ENCODE measurements around the gene UPF2.
"Not testable (repeated sequence)": the region's sequence is repeated elsewhere in the genome, so short reads cannot be mapped to it uniquely, and the experiment has no call there.

UPF2 gene

DNA sequence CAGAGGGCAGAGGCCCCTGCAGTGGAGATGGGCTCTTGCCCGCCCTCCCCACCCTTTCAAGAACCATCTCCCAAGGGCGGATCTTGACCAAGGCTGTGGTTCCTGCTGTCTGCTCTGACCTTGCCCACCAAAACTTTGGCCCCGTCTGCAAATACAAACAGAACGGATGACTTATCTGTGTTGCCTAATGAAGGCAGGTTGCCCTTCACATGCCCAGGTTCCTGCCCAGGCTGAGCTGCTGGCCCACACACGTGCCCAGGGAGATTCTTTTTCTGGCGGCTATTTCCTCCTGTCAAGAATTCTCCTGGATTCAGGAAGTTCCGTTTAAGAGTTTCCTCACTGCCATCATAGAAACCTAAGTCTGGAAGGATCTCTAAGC lies 141.2 kb downstream of the UPF2 start:
- no peak for DNase-seq

DNA sequence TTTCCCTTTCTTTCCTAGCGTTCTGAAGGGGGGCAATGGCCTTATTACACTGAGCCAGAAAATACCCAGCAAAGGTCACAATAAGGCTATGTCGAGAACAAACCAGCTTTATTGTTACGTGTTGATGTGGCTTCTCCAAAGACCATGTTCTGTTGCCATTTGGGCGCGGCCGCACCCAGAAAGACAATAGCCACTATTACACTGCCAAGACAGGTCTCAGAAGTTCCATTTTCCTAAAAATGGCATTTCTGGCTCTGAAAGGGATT lies 141.6 kb downstream of the UPF2 start:
- DNase-seq, result no peak

DNA sequence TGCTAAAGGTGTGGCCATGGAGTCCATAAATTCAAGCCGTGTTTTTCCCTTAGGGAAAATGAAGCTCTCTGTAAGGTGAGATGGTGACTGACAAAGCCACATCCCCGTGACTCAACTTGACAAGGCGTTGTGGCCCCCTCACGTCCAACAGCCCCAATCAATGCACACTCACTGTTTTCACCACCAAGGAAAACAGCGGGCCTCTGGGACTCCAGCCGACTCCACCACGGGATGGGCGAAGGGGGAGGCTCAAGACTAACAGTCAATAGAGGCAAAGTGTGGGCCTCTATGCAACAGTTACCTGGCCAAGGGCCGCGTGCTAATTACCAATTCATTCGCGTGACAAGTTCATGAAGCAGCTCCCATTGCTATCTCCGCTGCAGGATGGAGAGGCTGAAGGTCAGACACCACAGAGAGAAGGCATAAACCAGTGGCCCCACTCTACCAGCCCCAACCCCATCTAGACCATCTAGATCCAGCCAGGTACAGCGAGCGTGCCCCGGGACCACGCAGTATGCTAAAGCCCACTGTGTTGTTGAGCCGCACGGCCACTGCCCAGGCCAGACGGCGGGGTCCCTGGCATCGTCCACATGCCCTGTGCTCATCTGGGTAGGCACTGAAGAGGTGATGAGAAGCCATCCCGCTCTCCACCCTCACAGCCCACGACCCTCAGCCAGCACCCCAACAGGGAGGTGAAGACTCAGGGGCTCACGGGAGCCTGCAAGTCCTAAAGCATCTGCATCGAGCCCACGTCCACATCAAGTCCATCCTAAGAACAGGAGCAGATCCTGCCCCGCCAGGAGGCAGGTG lies 143.3 kb downstream of the UPF2 start:
- DNase-seq, result no peak

DNA sequence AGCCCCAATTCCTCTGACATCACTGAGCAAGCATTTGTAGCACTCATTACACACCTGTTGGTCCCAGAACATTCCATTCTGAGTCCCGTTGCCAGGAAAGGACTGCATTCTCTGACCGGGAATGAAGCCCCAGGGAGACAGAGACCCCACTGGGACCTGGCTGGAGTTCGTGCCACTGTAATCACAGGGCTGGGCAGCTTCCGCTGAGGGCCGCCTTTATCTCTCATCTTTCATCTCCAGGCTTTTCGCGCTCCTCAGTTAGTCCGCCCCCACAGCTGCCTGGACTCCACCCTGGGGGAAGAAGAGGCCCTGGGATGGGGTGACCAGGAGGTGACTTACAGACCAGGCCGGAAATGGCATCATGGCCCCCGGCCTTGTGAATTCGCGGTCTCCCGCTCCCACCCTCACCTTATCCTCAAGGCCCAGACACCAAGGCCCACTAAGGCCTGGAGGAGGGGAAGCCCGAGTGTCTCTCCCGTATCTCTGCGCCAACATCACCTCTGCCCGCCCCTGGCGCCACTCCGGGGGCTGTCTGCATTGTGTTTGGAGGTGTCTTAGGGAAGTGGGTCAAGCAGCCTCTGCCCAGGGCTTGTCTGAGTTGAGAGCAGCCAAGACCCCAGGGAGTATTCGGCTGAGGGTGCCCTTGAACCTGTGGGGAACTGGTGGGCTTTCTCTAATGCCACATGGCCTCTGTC lies 144.1 kb downstream of the UPF2 start:
- DNase-seq, result peak; percentile 97

DNA sequence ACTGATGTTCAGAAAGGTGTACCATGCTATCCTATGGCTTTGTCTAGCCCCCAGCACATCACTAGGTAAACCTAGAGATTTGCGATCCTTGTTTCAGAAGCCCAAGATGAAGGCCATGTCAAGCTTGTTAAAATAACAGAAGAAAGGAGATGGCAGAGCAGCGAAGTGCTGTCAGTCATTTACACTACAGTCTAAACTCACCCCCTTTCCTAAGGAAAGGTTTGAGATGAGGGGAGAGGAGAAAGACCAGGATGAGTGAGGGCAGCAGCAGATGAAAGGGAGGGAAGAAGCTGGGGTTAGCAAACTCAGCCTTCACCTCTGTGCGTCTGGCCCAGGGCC lies 144.6 kb downstream of the UPF2 start:
- peak; percentile 81 for DNase-seq

DNA sequence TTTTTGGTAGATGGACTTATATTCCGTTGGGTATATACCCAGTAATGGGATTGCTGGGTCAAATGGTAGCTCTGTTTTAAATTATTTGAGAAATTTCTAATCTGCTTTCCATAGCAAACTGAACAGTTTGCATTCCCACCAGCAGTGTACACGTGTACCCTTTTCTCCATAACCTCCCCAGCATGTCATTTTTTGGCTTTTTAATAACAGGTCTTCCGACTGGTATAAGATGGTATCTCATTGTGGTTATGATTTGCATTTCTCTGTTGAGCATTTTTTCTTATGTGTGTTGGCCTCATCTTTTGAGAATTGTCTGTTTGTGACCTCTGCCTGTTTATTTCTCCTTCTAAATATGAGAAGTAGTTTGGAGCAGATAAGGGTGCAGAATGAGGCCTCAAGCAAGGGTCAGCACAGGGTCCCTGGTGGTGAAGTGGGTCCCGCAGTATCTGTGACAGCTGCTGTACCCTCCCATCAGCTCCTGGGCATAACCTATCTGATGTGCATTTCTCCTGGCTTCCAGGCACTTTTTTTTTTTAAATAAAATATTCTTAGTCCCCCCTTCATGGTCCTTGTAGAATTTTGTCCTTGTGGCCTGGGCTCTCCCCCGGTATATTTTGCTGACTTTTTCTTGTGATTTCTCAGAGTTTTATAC lies 145.9 kb downstream of the UPF2 start:
- peak; percentile 87 for DNase-seq

DNA sequence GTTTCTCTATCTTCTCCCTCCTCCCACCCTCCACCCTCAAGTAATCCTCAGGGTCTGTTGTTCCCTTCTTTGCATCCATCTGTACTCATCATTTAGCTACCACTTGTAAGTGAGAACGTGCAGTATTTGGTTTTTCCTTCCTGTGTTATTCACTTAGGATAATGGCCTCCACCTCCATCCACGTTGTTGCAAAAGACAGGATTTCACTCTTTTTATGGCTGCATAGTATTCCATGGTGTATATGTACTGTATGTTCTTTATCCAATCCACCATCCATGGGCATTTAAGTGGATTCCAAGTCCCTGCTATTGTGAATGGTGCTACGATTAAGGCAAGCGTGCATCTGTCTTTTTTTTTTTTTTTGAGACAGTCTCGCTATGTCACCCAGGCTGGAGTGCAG lies 147.0 kb downstream of the UPF2 start:
- DNase-seq, result no peak

DNA sequence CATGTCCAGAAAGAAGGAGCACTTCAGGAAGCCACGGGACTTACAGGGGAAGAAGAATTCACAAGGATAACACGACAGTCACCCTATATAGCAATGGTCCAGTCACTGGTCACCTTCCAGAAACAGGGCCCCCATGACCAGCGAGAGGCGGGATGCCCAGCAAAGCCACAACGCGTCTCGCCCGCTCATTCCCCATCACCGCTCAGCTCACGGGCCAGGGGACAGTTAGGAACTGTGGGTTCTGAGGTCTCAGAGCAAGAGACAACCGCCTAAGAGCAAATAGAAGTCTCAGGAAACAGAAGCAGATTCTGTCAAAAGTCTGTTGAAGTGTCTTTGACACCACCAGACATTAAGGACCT lies 147.5 kb downstream of the UPF2 start:
- no peak for DNase-seq

DNA sequence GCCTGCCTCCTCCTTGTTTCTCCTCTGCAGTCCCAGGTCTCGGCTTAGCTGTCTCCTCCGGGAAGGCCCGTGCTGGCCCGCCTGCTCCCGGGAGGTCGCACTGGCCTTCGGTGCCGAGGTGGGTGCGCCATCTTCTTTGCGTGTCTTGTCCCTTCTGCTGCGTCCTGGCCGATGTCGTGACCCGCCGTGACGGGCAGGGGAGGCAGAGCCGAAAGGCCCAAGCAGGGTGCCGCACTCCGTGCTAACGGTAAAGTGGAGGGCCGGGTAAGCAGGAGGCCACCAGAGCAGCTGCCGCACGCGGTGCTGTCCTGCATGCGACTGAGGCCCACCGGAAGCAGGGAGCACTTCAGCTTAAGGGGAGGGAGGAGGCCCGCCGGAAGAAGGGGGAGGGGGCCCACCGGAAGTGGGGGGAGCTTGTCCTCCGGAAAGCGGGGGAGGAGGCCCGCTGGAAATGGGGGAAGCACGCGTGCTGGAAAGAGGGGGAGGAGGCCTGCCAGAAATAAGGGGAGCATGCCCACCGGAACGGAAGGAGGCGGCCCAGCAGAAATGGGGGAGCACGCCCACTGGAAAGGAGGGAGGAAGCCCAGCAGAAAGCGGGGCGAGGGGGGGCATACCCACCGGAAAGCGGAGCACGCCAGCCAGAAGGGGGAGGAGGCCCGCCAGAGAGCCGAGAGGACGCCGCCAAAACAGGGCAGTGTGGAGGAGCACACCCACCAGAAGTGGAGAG lies 148.1 kb downstream of the UPF2 start:
- peak; percentile 91 for DNase-seq

DNA sequence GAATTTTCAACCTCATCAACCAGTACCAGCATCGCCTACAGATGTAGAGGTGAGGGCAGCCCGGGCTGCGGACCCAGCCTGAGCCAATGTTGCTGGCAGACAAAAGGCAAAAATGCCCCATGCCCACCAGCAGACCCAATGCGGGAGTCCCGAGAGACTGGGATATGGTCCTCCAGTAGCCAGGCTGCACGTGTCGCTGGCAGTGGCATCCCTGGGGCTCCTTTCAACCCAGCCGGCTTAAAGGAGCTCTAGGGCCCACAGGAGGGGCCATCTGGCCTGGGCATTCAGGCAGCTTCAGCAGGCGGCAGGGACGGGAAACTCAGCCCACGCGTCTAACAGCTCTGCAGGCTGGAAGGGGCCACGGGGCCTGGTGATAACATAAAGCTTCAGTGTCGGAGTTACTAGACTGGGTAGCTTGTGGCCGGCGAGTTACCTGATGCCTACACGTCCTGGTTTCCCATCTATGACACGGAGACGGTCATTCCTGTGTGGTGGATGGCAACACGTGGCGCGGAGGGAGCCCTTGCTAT lies 148.8 kb downstream of the UPF2 start:
- DNase-seq, result no peak

DNA sequence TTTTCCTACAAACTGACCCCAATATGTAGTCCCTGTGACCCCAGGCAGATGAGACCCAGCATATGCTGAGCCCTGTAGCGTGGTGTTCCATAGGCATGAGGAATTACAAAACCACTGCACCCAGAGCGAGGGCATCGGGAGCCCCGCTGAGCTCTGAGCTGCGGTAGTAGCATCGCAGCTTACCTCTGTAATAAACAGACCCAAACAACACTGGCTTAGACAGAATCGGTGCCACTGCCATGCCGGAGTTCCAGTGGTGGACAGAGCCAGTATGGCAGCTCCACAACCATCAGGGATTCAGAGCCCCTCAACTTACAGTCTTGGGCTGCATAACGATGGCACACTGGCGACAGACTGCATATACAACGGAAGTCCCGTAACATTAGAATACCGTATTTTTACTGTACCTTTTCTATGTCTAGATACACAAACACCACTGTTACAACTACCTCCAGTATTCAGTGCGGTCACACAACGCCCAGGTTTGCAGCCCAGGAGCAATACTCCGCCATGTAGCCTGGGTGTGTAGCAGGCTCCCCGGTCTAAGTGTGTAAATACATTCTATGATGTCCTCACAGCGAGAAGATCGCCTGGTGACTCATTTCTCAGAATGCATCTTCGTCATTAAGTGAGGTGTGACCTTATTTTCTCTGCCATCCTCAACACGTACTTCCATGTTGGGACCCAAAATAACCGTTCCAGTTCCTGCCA lies 150.7 kb downstream of the UPF2 start:
- DNase-seq, result peak; percentile 46

DNA sequence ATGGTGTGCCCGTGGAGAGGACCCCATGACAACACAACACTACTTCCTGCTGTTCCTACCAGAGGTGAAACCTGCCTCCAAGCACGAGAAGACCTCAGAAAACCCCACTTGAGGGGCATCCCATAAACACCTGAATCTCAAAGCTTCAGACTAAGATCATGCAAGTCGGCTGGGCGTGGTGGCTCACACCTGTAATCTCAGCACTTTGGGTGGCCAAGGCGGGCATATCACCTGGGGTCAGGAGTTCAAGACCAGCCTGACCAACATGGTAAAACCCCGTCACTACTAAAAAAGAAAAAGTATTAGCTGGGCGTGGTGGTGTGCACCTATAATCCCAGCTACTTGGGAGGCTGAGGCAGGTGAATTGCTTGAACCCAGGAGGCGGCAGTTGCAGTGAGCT lies 153.3 kb downstream of the UPF2 start:
- DNase-seq, result not testable (repeated sequence)

DNA sequence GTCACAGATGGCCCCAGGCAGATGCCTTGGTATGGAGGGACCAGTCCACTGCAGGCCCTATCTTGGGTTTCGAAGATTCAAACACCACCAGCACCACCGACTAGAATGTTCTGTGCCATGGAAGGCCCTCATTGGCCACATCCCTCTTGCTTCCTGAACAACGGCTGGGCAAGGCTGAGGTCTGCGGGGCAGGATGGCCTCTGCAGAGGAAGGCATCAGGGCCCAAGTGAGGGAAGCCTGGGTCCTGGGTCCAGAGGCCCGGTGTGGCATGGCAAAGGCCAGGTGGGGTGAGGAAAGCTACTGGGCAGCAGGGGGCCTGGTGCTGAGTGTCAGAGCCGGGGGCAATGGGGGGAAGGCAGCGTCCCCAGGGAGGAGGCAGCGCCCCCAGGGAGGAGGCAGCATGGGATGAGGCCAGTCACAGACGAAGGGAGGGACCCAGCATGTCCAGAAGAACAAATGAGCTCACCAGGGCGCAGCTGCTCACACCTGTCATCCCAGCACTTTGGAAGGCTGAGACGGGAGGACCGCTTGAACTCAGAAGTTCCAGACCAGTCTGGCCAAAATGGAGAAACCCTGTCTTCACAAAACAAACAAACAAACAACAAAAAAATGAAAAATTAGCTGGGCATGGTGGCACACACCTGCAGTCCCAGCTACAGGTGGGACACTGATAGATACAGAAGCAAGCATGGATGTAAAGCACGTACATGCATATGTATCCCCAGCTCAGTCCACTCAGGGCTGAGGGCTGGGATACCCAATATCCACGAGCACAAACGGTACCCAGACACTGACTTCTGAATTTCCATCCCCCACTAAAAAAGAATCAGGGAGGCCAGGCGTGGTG lies 155.0 kb downstream of the UPF2 start:
- no peak for DNase-seq

DNA sequence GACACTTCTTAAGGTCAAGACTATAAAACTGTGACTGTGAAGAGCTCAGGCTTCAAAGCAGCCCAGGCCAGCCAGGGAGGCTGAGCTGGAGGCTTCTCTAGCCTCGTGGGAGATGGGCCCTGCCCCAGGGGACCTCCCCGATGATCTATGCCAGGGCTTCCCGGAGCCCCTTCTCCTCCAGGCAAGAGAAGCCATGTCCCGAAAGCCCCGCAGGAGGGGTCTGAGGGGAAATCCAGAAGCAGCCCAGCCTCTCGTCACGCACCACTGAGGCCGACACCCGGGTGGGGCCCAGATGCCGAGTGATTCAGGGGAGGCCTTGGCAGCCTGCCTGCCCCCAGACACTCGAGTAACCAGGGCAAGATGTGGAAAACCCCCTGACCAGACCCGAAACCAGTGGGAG lies 155.8 kb downstream of the UPF2 start:
- DNase-seq, result no peak

DNA sequence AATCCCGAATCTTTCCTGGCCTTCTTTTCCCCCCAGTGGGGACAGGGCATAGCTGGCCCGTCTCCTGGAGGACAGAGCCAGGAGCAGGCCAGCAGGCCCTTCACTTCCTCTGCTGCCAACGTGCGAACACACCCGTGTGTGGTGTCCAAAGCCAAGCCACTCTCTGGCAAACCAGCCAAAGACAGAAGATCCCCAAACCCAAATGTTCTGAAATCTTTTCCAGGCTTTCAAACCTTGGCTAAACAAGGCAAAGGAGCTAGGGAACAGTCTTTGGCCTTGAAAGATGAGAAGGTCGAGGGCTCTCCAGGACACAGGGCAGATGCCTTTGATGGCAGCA lies 156.5 kb downstream of the UPF2 start:
- DNase-seq, result no peak

DNA sequence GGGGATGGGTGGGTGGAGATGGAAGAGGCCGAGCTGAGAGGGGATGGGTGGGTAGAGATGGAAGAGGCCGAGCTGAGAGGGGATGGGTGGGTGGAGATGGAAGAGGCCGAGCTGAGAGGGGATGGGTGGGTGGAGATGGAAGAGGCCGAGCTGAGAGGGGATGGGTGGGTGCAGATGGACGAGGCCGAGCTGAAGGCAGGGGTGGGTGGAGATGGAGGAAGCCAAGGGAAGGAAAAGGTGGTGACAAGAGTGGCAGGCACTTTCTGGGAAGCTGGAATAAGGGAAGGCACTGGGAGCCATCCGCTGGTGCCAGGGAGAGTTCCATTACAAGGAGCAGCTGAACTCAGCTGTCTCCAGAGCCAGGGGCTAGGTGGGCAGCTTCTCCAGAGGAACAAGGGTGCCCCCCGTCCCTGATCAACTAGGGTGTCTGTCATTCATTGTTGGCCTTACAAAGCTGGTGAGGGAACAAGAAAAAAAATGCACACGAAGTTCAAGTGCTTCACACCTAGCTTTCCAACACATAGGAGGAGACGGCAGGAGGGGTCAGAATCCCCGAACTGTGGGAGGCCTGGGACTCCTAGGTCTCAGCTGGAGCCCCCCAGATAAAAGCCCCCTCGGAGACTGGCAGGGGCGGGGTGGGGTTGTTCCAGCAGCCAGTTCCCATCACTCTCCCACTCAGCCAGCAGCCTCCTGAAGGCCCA lies 157.0 kb downstream of the UPF2 start:
- no peak for DNase-seq

DNA sequence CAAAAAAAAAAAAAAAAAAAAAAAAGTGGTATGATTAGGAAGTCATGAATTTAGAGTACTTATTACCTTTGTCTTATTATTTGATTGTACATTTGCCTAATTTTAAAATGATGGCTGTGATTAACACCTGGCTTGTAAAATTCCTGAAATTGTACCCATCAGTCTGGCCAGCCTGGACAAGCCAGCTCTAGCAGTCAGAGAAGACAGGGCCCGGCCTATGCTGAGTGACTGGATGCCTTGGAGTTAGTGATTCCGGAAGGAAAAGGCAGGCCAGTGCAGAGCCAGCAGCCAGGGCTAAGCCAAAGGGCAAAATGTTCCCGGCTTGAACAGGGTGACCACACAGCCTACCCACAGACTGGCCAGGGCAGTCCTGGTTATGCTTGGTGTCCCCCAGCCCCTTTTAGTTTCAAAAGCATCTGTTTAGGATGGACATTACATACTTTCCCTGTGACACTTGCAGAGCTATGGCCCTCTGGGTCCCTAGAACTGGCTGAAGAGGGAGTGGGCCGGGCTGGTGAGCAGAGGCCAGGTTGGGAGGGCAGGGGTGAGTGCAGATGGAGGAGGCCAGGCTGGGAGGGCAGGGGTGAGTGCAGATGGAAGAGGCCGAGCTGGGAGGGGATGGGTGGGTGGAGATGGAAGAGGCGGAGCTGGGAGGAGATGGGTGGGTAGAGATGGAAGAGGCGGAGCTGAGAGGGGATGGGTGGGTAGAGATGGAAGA lies 157.7 kb downstream of the UPF2 start:
- no peak for DNase-seq

DNA sequence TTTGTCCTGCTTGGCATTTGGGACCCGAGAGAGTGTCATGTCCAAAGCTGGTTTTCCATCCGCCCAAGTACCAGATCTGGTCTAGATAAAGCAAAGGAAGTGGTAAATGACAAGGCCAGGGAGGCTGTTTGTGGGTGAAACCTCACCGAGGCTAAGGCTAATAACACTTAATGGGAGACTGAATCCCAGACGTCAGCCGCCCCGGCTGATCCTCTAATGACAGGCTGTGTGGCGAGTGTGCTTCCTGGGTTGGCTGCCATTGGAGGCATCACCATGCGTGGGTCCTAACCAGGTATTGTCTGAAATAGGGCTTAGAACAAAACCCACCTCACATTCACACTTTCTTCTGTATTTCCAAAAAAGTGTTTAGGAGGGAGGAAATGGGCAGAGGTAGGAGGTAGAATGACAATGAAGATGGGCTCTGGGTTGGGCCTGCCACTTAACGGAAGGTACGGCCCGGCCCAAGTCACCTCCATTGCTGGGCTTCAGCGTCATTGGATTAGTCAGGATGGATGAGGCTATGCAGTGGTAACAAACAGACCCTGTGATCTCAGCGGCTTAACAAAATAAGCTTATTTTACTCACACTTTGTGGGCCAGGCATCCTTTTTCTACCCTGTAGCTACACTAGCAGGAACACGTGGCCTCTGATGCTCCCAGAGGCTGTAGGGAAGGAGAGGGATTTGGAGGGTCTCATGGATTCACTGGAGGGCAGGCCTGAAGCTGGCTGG lies 159.8 kb downstream of the UPF2 start:
- no peak for DNase-seq

DNA sequence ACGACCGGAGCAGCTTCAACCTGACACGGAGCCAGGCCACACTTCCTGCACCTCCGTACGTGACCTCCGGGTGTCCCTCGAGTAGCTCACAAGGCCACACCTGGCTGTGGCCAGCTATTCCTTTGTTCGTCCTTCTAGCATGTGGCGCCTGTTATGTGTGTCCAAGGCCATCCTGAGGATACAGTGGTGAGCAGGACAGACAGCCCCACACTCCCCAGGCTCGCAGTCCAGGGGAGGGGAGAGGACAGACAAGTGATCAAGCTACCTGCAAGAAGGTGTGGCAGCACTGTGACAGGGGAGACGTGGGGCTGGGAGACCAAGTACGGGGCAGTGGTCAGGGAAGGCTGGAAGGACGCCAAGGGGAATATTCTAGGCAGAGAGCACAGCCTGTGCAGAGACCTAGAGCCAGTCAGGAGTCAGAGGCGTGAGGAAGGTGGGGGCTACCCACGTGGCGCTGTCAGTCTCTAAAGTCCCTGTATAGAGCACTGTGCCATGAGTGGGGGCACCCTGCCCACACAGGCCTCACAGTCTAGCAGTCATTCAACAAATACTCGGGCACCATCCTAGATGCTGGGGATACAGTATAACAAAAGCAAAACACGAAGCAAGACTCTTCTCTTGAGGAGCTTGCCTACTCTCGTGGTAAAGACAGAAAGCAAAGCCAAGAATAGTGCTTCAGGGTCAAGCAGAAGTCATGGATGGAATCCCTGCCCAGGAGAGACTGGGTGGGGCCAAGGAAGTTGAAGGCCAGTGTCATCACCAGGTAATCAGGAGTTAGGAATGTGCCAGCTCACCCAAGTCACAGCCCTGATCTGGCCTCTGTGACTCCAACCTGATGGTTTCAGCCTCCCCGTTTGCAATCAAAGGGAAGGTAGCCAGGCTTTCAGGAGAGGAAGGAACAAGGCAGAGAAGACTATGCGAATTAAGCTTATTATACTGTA lies 160.9 kb downstream of the UPF2 start:
- no peak for DNase-seq

All from OCI-M1 (cell line).